K562 (cell line): Measurements from ENCODE around the gene STK32C. TPM values are rescaled to one million over a fixed set of nuclear protein-coding genes. Genes with fewer than 3 reads are reported as not detected.

ENCODE experiments used
- ATAC-seq: fragments of 200-7000 bp; cut with Tn5 transposase; 3 replicates; pipeline ENCODE4 v1.9.1; 2020; ENCODE audit warnings: moderate library complexity
- BruUV-seq: library from RNA; stranded (reverse); fragments of 400-500 nt; replicated peaks from 2 replicates; lab custom pipeline; 2021; lab: Mats Ljungman, UMichigan
- CTCF ChIA-PET: fragments of 300-600 bp; formaldehyde crosslinking; extraction: SDS; loops from one replicate; lab custom pipeline; 2021; ENCODE audit warnings: low intra/inter-chr PET ratio; lab: Yijun Ruan, JAX
- POLR2A ChIA-PET: fragments of 300-600, 350-650 bp; sonication (Branson Sonifier 250); formaldehyde crosslinking; extraction: SDS; loops from one replicate; lab custom pipeline; 2021; ENCODE audit warnings: antibody characterized with exemption, inconsistent platforms; lab: Yijun Ruan, JAX
- DNase-seq, 4 experiments: peaks; one replicate each; pipeline versions ENCODE4 v3.0.0 to v3.0.0-alpha.2; 2011 to 2018; ENCODE audit warnings: low spot score in 3 of 4, mixed read lengths in 3 of 4; ENCODE audit errors: extremely low read depth in 1 of 4
- FAIRE-seq: peaks from 2 replicates; lab custom pipeline; 2011; peaks lifted over from hg19 to GRCh38; lab: Jason Lieb, UNC
- H2AFZ ChIP-seq: 2 replicates; pipeline ENCODE4 v1.6.0; 2011; ENCODE audit warnings: low read depth, low read length, control low read depth, inconsistent platforms
- H3K27ac ChIP-seq: fragments of 200-600 bp; 3 replicates; pipeline ENCODE4 v1.8.0; 2011; ENCODE audit warnings: low read depth, mild to moderate bottlenecking, control low read depth, inconsistent platforms, low read length, moderate library complexity, mixed read lengths; ENCODE audit errors: extremely low read depth
- H3K27me3 ChIP-seq, 2 experiments: fragments of 300-600 bp in 1 of 2; 2 replicates in 1 of 2; 3 replicates in 1 of 2; pipeline versions ENCODE4 v1.6.0 to v1.8.0; 2011; ENCODE audit warnings: inconsistent platforms in 2 of 2, low read length in 2 of 2, mild to moderate bottlenecking in 1 of 2, mixed read lengths in 1 of 2, moderate library complexity in 1 of 2; ENCODE audit not compliant: control insufficient read depth in 2 of 2, insufficient read depth in 2 of 2
- H3K36me3 ChIP-seq: fragments of 300-600 bp; 3 replicates; pipeline ENCODE4 v1.8.0; 2011; ENCODE audit warnings: mild to moderate bottlenecking, low read length, inconsistent platforms; ENCODE audit not compliant: control insufficient read depth, insufficient read depth
- H3K4me1 ChIP-seq, 2 experiments: fragments of 200-600 bp in 1 of 2; replicated peaks in 1 of 2; 2 replicates in 1 of 2; 3 replicates in 1 of 2; pipeline versions ENCODE4 v1.5.1 to v1.8.0; 2011; ENCODE audit warnings: inconsistent platforms in 2 of 2, low read length in 2 of 2, mild to moderate bottlenecking in 1 of 2, mixed read lengths in 1 of 2, moderate library complexity in 1 of 2; ENCODE audit not compliant: control insufficient read depth in 2 of 2, insufficient read depth in 2 of 2
- H3K4me2 ChIP-seq: 2 replicates; pipeline ENCODE4 v1.6.1; 2011; ENCODE audit warnings: low read length, control low read depth, inconsistent platforms, mixed read lengths; ENCODE audit not compliant: insufficient read depth
- H3K4me3 ChIP-seq: fragments of 200-600 bp; sonication (generic), shearing (Covaris generic); 2 replicates; pipeline ENCODE4 v1.5.1; 2016; ENCODE audit warnings: control low read depth, inconsistent platforms
- H3K79me2 ChIP-seq: fragments of 200-600 bp; 3 replicates; pipeline ENCODE4 v1.8.0; 2011; ENCODE audit warnings: low read length, inconsistent platforms; ENCODE audit not compliant: control insufficient read depth, insufficient read depth
- H3K9ac ChIP-seq, 2 experiments: 2 replicates each; pipeline versions ENCODE4 v1.6.0 to v1.6.1; 2011; ENCODE audit warnings: low read depth in 2 of 2, low read length in 2 of 2, control low read depth in 1 of 2, inconsistent platforms in 1 of 2, mild to moderate bottlenecking in 1 of 2, mixed read lengths in 1 of 2; ENCODE audit not compliant: insufficient read depth in 1 of 2
- H3K9me1 ChIP-seq: one replicate; pipeline ENCODE4 v1.6.0; 2011; ENCODE audit warnings: inconsistent platforms, mild to moderate bottlenecking, low read length, moderate library complexity; ENCODE audit not compliant: control insufficient read depth, insufficient read depth
- H3K9me3 ChIP-seq: replicated peaks from 2 replicates; pipeline ENCODE4 v1.5.1; 2011; ENCODE audit warnings: low read depth, low read length, inconsistent platforms; ENCODE audit not compliant: control insufficient read depth, insufficient read depth
- H4K20me1 ChIP-seq: replicated peaks from 2 replicates; pipeline ENCODE4 v1.6.1; 2011; ENCODE audit warnings: low read length, inconsistent platforms, mixed read lengths; ENCODE audit not compliant: control insufficient read depth, insufficient read depth
- NBN ChIP-seq: fragments of 450-650 bp; IDR thresholded peaks from 2 replicates; pipeline ENCODE4 v1.6.1; 2016; ENCODE audit warnings: low read depth, mild to moderate bottlenecking
- SMAD3 ChIP-seq: fragments of 450-650 bp; formaldehyde crosslinking; conservative IDR thresholded peaks from 2 replicates; pipeline ENCODE4 v1.4.0; 2020; ENCODE audit warnings: mild to moderate bottlenecking
- SP1 ChIP-seq: sonication (generic); formaldehyde crosslinking; IDR thresholded peaks from 2 replicates; pipeline ENCODE4 v1.8.1; 2022; ENCODE audit warnings: mild to moderate bottlenecking, missing genetic modification reagents
- ZNF778 ChIP-seq: fragments of 450-650 bp; formaldehyde crosslinking; IDR thresholded peaks from 2 replicates; pipeline ENCODE4 v1.4.0; 2020; ENCODE audit warnings: mild to moderate bottlenecking, moderate library complexity
- WGBS: fragments of 100-300 bp; shearing (Covaris generic); methylation state at CpG from one replicate; pipeline ENCODE4 v1.1.6; 2016; ENCODE audit warnings: low coverage, mixed read lengths; ENCODE audit not compliant: insufficient coverage; ENCODE audit errors: missing lambda C conversion rate; 5-methylcytosine and 5-hydroxymethylcytosine counted together
- in situ Hi-C: fragments of 300-500 bp; cut with MboI; formaldehyde crosslinking; loops from 4 replicates; pipeline ENCODE4 v1.15.0; 2018; ENCODE audit warnings: inconsistent platforms, mixed read lengths
- intact Hi-C: fragments of 100-400 bp; cut with micrococcal nuclease; formaldehyde crosslinking; loops from 2 replicates; pipeline ENCODE4 v1.14.2; 2022
- polyA plus RNA-seq, 8 experiments: library from polyadenylated mRNA; depleted of rRNA in 4 of 8; stranded (reverse) in 5 of 8; unstranded in 3 of 8; fragments of >200 nt; fragmentation: Nextera tagmentation in 2 of 8; fragmentation: Illumina TruSeq in 1 of 8; extraction: Ambion mirVana in 2 of 8; extraction: Trizol in 1 of 8; gene quantifications; 2 replicates each; pipeline versions ENCODE4 v1.2.1 to v1.2.3, GENCODE V29; 2011 to 2014; ENCODE audit warnings: inconsistent platforms in 1 of 8, missing spikeins in 1 of 8
- total RNA-seq, 7 experiments: library from RNA; depleted of rRNA in 6 of 7; stranded (reverse); fragments of >200 nt in 6 of 7; fragmentation: Illumina TruSeq in 2 of 7; extraction: Trizol in 2 of 7; gene quantifications; 2 replicates each; pipeline versions ENCODE4 v1.2.1 to v1.2.3, GENCODE V29; 2011 to 2021; ENCODE audit warnings: low replicate concordance in 1 of 7
- TF ChIP-seq, protein P1 (sequence below): fragments of 250-450 bp; sonication (Bioruptor Pico); IDR thresholded peaks from 2 replicates; pipeline ENCODE4 v1.4.0; 2020; ENCODE audit warnings: mild to moderate bottlenecking, moderate library complexity
- TF ChIP-seq, protein P2 (sequence below): IDR thresholded peaks from 2 replicates; pipeline ENCODE4 v1.6.1; 2011; ENCODE audit warnings: borderline replicate concordance, low read depth, mild to moderate bottlenecking, moderate library complexity, low read length; ENCODE audit not compliant: insufficient read depth, poor library complexity, severe bottlenecking
- TF ChIP-seq, protein P3 (sequence below): fragments of 200-400 bp; formaldehyde crosslinking; IDR thresholded peaks from 2 replicates; pipeline ENCODE4 v1.6.1; 2017; ENCODE audit warnings: mild to moderate bottlenecking, low read depth, low read length, moderate library complexity

The STK32C gene
- total and polyA plus RNA-seq, 9 of the 15 experiments (the other 6 are each of a cell fraction or from before 2014, with no cell fraction given) = 1.5 to 20.9 (median 6.5) TPM

DNA sequence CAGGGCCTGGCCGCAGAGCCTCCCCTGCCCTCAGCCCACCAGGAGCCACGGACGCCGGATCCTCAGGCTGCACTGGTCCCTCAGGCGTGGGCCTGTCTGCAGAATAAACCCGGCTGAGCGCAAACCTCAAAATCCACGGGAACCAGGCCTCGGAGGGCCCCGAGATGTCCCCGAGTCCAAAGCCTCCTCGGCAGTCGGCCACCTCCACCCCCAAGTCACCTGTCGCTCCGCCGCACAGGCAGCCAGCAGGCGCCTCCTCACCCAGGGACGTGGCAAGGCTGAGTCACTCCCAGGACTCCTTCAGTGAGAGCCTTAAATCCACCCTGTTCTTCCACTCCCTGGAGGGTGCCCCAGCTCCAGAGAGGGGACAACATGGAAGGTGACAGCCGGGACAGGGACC lies 33.2 kb downstream of the STK32C start:
- H3K79me2 ChIP-seq = no peaks in the 10 kb centered on the region
- no peak for TF ChIP-seq ZNF778
- TF ChIP-seq, protein P1, sequence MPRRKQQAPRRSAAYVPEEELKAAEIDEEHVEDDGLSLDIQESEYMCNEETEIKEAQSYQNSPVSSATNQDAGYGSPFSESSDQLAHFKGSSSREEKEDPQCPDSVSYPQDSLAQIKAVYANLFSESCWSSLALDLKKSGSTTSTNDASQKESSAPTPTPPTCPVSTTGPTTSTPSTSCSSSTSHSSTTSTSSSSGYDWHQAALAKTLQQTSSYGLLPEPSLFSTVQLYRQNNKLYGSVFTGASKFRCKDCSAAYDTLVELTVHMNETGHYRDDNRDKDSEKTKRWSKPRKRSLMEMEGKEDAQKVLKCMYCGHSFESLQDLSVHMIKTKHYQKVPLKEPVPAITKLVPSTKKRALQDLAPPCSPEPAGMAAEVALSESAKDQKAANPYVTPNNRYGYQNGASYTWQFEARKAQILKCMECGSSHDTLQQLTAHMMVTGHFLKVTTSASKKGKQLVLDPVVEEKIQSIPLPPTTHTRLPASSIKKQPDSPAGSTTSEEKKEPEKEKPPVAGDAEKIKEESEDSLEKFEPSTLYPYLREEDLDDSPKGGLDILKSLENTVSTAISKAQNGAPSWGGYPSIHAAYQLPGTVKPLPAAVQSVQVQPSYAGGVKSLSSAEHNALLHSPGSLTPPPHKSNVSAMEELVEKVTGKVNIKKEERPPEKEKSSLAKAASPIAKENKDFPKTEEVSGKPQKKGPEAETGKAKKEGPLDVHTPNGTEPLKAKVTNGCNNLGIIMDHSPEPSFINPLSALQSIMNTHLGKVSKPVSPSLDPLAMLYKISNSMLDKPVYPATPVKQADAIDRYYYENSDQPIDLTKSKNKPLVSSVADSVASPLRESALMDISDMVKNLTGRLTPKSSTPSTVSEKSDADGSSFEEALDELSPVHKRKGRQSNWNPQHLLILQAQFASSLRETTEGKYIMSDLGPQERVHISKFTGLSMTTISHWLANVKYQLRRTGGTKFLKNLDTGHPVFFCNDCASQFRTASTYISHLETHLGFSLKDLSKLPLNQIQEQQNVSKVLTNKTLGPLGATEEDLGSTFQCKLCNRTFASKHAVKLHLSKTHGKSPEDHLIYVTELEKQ (CRISPR knock-in tag) = no peak
- TF ChIP-seq, protein P2, sequence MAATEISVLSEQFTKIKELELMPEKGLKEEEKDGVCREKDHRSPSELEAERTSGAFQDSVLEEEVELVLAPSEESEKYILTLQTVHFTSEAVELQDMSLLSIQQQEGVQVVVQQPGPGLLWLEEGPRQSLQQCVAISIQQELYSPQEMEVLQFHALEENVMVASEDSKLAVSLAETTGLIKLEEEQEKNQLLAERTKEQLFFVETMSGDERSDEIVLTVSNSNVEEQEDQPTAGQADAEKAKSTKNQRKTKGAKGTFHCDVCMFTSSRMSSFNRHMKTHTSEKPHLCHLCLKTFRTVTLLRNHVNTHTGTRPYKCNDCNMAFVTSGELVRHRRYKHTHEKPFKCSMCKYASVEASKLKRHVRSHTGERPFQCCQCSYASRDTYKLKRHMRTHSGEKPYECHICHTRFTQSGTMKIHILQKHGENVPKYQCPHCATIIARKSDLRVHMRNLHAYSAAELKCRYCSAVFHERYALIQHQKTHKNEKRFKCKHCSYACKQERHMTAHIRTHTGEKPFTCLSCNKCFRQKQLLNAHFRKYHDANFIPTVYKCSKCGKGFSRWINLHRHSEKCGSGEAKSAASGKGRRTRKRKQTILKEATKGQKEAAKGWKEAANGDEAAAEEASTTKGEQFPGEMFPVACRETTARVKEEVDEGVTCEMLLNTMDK = no peak
- no peak for TF ChIP-seq SMAD3 (CRISPR knock-in tag)
- TF ChIP-seq SP1 (CRISPR knock-in tag) = no peak
- TF ChIP-seq, protein P3, sequence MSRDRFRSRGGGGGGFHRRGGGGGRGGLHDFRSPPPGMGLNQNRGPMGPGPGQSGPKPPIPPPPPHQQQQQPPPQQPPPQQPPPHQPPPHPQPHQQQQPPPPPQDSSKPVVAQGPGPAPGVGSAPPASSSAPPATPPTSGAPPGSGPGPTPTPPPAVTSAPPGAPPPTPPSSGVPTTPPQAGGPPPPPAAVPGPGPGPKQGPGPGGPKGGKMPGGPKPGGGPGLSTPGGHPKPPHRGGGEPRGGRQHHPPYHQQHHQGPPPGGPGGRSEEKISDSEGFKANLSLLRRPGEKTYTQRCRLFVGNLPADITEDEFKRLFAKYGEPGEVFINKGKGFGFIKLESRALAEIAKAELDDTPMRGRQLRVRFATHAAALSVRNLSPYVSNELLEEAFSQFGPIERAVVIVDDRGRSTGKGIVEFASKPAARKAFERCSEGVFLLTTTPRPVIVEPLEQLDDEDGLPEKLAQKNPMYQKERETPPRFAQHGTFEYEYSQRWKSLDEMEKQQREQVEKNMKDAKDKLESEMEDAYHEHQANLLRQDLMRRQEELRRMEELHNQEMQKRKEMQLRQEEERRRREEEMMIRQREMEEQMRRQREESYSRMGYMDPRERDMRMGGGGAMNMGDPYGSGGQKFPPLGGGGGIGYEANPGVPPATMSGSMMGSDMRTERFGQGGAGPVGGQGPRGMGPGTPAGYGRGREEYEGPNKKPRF = no peak
- TF ChIP-seq NBN = no peak
- intact Hi-C loops (no loop called here), in situ Hi-C loops (no loop called here)
- H3K4me3 ChIP-seq = no peak overlapping the region
- no peak overlapping the region for H3K9ac ChIP-seq
- no peaks in the 10 kb centered on the region for H3K9me3 ChIP-seq
- H3K9me1 ChIP-seq = no peaks in the 10 kb centered on the region
- peaks cover 0 to 1% of the 10 kb centered on the region in 2 experiments; a peak in 3 of 5 replicates for H3K4me1 ChIP-seq
- DNase-seq (no peak), ATAC-seq (no peak), FAIRE-seq (no peak)
- no TSS peak for BruUV-seq
- H3K4me2 ChIP-seq = no peak overlapping the region
- no peak overlapping the region for H2AFZ ChIP-seq
- WGBS = 12% methylated on average over 13 of the region's 19 CpGs
- no peaks in the 10 kb centered on the region for H3K36me3 ChIP-seq
- ChIA-PET CTCF (no interaction called here), POLR2A (no interaction called here)
- H3K27me3 ChIP-seq = peaks cover 9 to 71% of the 10 kb centered on the region in 2 experiments; a peak in 4 of 5 replicates
- H3K27ac ChIP-seq = no peak overlapping the region
- 0 out of 2 replicates have a peak, but pooled peaks cover 5% of the 10 kb centered on the region for H4K20me1 ChIP-seq
